Dermis blood vessel endothelial cell (primary cell): ENCODE data around the gene RAE1. TPM values are rescaled to one million over a fixed set of nuclear protein-coding genes. Genes with fewer than 3 reads are reported as not detected.

Experiments
- DNase-seq: peaks from one replicate; pipeline ENCODE4 v3.0.0; 2010
- total RNA-seq: library from RNA; depleted of rRNA; stranded (reverse); fragments of >200 nt; gene quantifications from 2 replicates; pipeline ENCODE4 v1.2.3, GENCODE V29; 2014

RAE1 gene
- 41.4 and 56.3 TPM in 2 replicates for total RNA-seq

- DNase-seq = peak; percentile 95
These were observed at the start of gene RAE1 for GRCh38 chr20:57351042-57351783. RAE1 (plus strand) TSS chr20:57351255; CDS start chr20:57354039, 2,784 bp downstream.

- DNase-seq = no peak
These were observed 44.3 kb upstream of the RAE1 start for GRCh38 chr20:57306747-57307146.

GRCh38 chr20:57308451-57309271 is 42.4 kb upstream of the RAE1 start:
- no peak for DNase-seq

- DNase-seq = no peak
These were observed 41.4 kb upstream of the RAE1 start for GRCh38 chr20:57309544-57310115.

- no peak for DNase-seq
These were observed 40.1 kb upstream of the RAE1 start for GRCh38 chr20:57310821-57311514.

- DNase-seq = no peak
These were observed 38.9 kb upstream of the RAE1 start for GRCh38 chr20:57312138-57312537.

GRCh38 chr20:57313230-57313629 is 37.8 kb upstream of the RAE1 start:
- no peak for DNase-seq

GRCh38 chr20:57313951-57314350 is 37.1 kb upstream of the RAE1 start:
- DNase-seq = no peak

GRCh38 chr20:57315083-57315975 is 35.7 kb upstream of the RAE1 start:
- DNase-seq = no peak

GRCh38 chr20:57315976-57316480 is 35.0 kb upstream of the RAE1 start:
- no peak for DNase-seq

GRCh38 chr20:57316795-57317201 is 34.3 kb upstream of the RAE1 start:
- DNase-seq = no peak

GRCh38 chr20:57317316-57317788 is 33.7 kb upstream of the RAE1 start:
- no peak for DNase-seq

- no peak for DNase-seq
These were observed 33.2 kb upstream of the RAE1 start for GRCh38 chr20:57317789-57318371.

- no peak for DNase-seq
These were observed 31.5 kb upstream of the RAE1 start for GRCh38 chr20:57319584-57319983.

GRCh38 chr20:57320358-57320757 is 30.7 kb upstream of the RAE1 start:
- DNase-seq = no peak

GRCh38 chr20:57321142-57321541 is 29.9 kb upstream of the RAE1 start:
- DNase-seq = no peak

- no peak for DNase-seq
These were observed 28.6 kb upstream of the RAE1 start for GRCh38 chr20:57322476-57322875.

GRCh38 chr20:57323034-57323433 is 28.0 kb upstream of the RAE1 start:
- no peak for DNase-seq

GRCh38 chr20:57325632-57326356 is 25.3 kb upstream of the RAE1 start:
- no peak for DNase-seq

- no peak for DNase-seq
These were observed 24.2 kb upstream of the RAE1 start for GRCh38 chr20:57326667-57327455.
